Endothelial cell of umbilical vein (primary cell): Measurements from ENCODE around the gene LAMTOR4. TPM values are rescaled to one million over a fixed set of nuclear protein-coding genes. Genes with fewer than 3 reads are reported as not detected.

ENCODE experiments used
- BruUV-seq: library from RNA; stranded (reverse); fragments of 400-500 nt; replicated peaks from 2 replicates; lab custom pipeline; 2021; lab: Mats Ljungman, UMichigan
- CTCF ChIA-PET: fragments of 300-600, 350-600 bp; sonication (Branson Sonifier 250); formaldehyde crosslinking; loops from one replicate; lab custom pipeline; 2021; ENCODE audit warnings: antibody characterized with exemption, inconsistent platforms; lab: Charles Lee
- POLR2A ChIA-PET: fragments of 300-600, 350-600 bp; sonication (Branson Sonifier 250); formaldehyde crosslinking; loops from one replicate; lab custom pipeline; 2021; ENCODE audit warnings: antibody characterized with exemption, inconsistent platforms; lab: Charles Lee
- DNase-seq: peaks from one replicate; pipeline ENCODE4 v3.0.0-alpha.2; 2011; ENCODE audit warnings: low read depth, low spot score
- FAIRE-seq: peaks from 2 replicates; lab custom pipeline; 2011; peaks lifted over from hg19 to GRCh38; lab: Jason Lieb, UNC
- H2AFZ ChIP-seq: 2 replicates; pipeline ENCODE4 v1.6.0; 2012; ENCODE audit warnings: low read depth, low read length, control low read depth, inconsistent platforms
- H3K27ac ChIP-seq: 2 replicates; pipeline ENCODE4 v1.5.1; 2011; ENCODE audit warnings: low read depth, mild to moderate bottlenecking, control low read depth, low read length, moderate library complexity; ENCODE audit not compliant: insufficient read depth
- H3K27me3 ChIP-seq, 2 experiments: 2 replicates each; pipeline versions ENCODE4 v1.6.0 to v1.6.1; 2011; ENCODE audit warnings: low read length in 2 of 2, mixed read lengths in 1 of 2; ENCODE audit not compliant: control insufficient read depth in 2 of 2, insufficient read depth in 2 of 2
- H3K36me3 ChIP-seq, 2 experiments: 2 replicates in 1 of 2; 3 replicates in 1 of 2; pipeline ENCODE4 v1.5.1; 2011; ENCODE audit warnings: low read length in 2 of 2, mild to moderate bottlenecking in 1 of 2, moderate library complexity in 1 of 2; ENCODE audit not compliant: control insufficient read depth in 2 of 2, insufficient read depth in 2 of 2; ENCODE audit errors: extremely low read depth in 1 of 2
- H3K4me1 ChIP-seq: 3 replicates; pipeline ENCODE4 v1.5.1; 2011; ENCODE audit warnings: mild to moderate bottlenecking, low read length; ENCODE audit not compliant: control insufficient read depth, insufficient read depth; ENCODE audit errors: extremely low read depth
- H3K4me2 ChIP-seq: 2 replicates; pipeline ENCODE4 v1.6.1; 2011; ENCODE audit warnings: low read length, control low read depth, mixed read lengths; ENCODE audit not compliant: insufficient read depth
- H3K4me3 ChIP-seq, 3 experiments: fragments of 200-600 bp in 1 of 3; sonication (generic), shearing (Covaris generic) in 1 of 3; replicated peaks in 1 of 3; 2 replicates each; pipeline ENCODE4 v1.5.1; 2011 to 2016; ENCODE audit warnings: control low read depth in 3 of 3, low read length in 3 of 3, mild to moderate bottlenecking in 2 of 3, inconsistent platforms in 1 of 3, low read depth in 1 of 3, moderate library complexity in 1 of 3; ENCODE audit not compliant: insufficient read depth in 1 of 3
- H3K79me2 ChIP-seq: 2 replicates; pipeline ENCODE4 v1.6.0; 2012; ENCODE audit warnings: low read length, inconsistent platforms; ENCODE audit not compliant: control insufficient read depth, insufficient read depth
- H3K9ac ChIP-seq: replicated peaks from 2 replicates; pipeline ENCODE3; 2011; ENCODE audit warnings: low read length, control low read depth; ENCODE audit not compliant: insufficient read depth; ENCODE audit errors: extremely low read depth
- H3K9me1 ChIP-seq: replicated peaks from 3 replicates; pipeline ENCODE4 v1.6.0; 2011; ENCODE audit warnings: mild to moderate bottlenecking, low read length; ENCODE audit not compliant: control insufficient read depth, insufficient read depth; ENCODE audit errors: extremely low read depth
- H3K9me3 ChIP-seq: replicated peaks from 2 replicates; pipeline ENCODE4 v1.5.1; 2012; ENCODE audit warnings: low read length, inconsistent platforms; ENCODE audit not compliant: control insufficient read depth, insufficient read depth
- H4K20me1 ChIP-seq: replicated peaks from 2 replicates; pipeline ENCODE3; 2011; ENCODE audit warnings: mild to moderate bottlenecking, low read length; ENCODE audit not compliant: control insufficient read depth, insufficient read depth; ENCODE audit errors: extremely low read depth
- MAX ChIP-seq: IDR thresholded peaks from 2 replicates; pipeline ENCODE4 v1.6.1; 2011; ENCODE audit not compliant: insufficient read depth, insufficient read length
- MYC ChIP-seq: IDR thresholded peaks from one replicate; pipeline ENCODE4 v1.6.1; 2011; ENCODE audit warnings: mild to moderate bottlenecking, low read depth, low read length
- POLR2A ChIP-seq: IDR thresholded peaks from 2 replicates; pipeline ENCODE4 v1.6.1; 2012; ENCODE audit warnings: low read depth, mild to moderate bottlenecking, control low read depth, low read length
- POLR2AphosphoS5 ChIP-seq: IDR thresholded peaks from 2 replicates; pipeline ENCODE4 v1.6.1; 2012; ENCODE audit warnings: low read depth, mild to moderate bottlenecking, control low read depth, low read length, moderate library complexity; ENCODE audit not compliant: insufficient read depth
- dilution Hi-C: fragments of 300-500 bp; cut with MboI; formaldehyde crosslinking; loops from one replicate; pipeline ENCODE4 v1.15.0; 2019; ENCODE audit warnings: low sequenced_read_pairs; ENCODE audit not compliant: extremely low pct_ligation_motif_present
- intact Hi-C: fragments of 100-400 bp; cut with micrococcal nuclease; formaldehyde crosslinking; loops from one replicate; pipeline ENCODE4 v1.10.0; 2022
- polyA plus RNA-seq, 4 experiments: library from polyadenylated mRNA; depleted of rRNA in 3 of 4; stranded (reverse) in 3 of 4; unstranded in 1 of 4; fragments of >200 nt; gene quantifications; 2 replicates each; pipeline versions ENCODE4 v1.2.1 to v1.2.3, GENCODE V29; 2011 to 2012; ENCODE audit warnings: missing spikeins in 1 of 4
- total RNA-seq: library from RNA; stranded (reverse); gene quantifications from 2 replicates; pipeline ENCODE4 v1.2.3, GENCODE V29; 2021

LAMTOR4 gene
- total and polyA plus RNA-seq, 2 donors (not counting 3 experiments of a cell fraction or from before 2014, with no cell fraction given) = 139 to 520 TPM

GRCh38 chr7:100126931-100127865 lies 21.5 kb upstream of the LAMTOR4 start, which contains the start of gene MBLAC1:
Gene MBLAC1, plus strand, starts transcription at chr7:100126967. Its CDS starts 429 bp downstream, at chr7:100127396.
- CTCF ChIA-PET = interaction anchor here (0.9 to 2.8 kb wide), 6 partner anchors 26 to 214 kb away, joined by 3 to 13 read pairs (median 5); partner anchors contain the start of genes AP4M1 and MCM7
- intact Hi-C loops = loop anchor here (2.0 to 5.0 kb wide), 2 partner anchors 40 to 135 kb away; no protein-coding TSS in a partner anchor
- Histone ChIP-seq H3K4me2 (peak within 1 kb of the TSS; percentile 89), H3K27me3 (no peaks in the 10 kb centered on the region), H3K27ac (peak within 1 kb of the TSS; percentile 94), H3K9ac (peak within 1 kb of the TSS; percentile 99), H3K4me3 (peak within 1 kb of the TSS; percentile 86 to 96 (median 93)), H3K9me3 (no peaks in the 10 kb centered on the region), H2AFZ (peak within 1 kb of the TSS; percentile 96), H4K20me1 (no peaks in the 10 kb centered on the region), H3K9me1 (no peaks in the 10 kb centered on the region), H3K36me3 (peaks cover 0 to 2% of the 10 kb centered on the region in 2 experiments), H3K4me1 (peaks cover 11% of the 10 kb centered on the region), H3K79me2 (no peaks in the 10 kb centered on the region)
- dilution Hi-C loops = no loop called here
- FAIRE-seq (peak; percentile 89), DNase-seq (peak; percentile 88)
- BruUV-seq = no TSS peak
- POLR2A ChIA-PET = interaction anchor here (0.7 kb wide), 1 partner anchor 302 kb away, joined by 3 read pairs; the partner anchor contains the start of gene MEPCE
- peak; percentile 88 for TF ChIP-seq POLR2AphosphoS5
- no peak for TF ChIP-seq MAX
- no peak for TF ChIP-seq MYC
- peak; percentile 92 for TF ChIP-seq POLR2A
